Raji (cell line): ENCODE measurements around the gene ZBTB46.

Experiments
- POLR2A ChIP-seq: IDR thresholded peaks from 2 replicates; pipeline ENCODE4 v1.6.1; 2011; ENCODE audit warnings: low read depth, low read length, control low read depth; ENCODE audit not compliant: insufficient read depth

The ZBTB46 gene

DNA sequence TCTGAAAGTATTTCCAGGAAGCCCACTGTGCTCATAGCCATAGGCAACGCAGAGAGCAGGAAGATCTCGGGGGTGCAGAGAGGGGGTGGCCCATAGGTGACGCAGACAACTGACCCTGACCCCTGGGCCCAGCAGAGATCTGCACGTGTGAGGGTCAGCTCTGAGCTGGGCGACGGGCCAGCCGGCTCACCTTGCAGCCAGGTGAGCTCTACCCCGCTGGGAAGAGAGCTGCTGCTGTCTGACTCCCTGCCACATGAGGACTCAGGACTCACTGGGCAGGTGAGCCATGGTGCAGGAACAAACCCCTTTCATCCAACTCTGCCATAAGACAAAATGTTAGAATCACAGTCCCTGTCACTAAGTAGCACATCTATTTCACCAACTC is 19.6 kb downstream of the ZBTB46 start:
- TF ChIP-seq POLR2A = no peak

GRCh38 chr20:63810730-63811490 is 20.2 kb downstream of the ZBTB46 start:
- no peak for TF ChIP-seq POLR2A

- no peak for TF ChIP-seq POLR2A
These were observed 21.2 kb downstream of the ZBTB46 start for GRCh38 chr20:63809856-63810255.

GRCh38 chr20:63808964-63809674 is 21.9 kb downstream of the ZBTB46 start:
- TF ChIP-seq POLR2A = no peak

GRCh38 chr20:63808145-63808724 is 22.8 kb downstream of the ZBTB46 start:
- TF ChIP-seq POLR2A = no peak

GRCh38 chr20:63807654-63808053 is 23.4 kb downstream of the ZBTB46 start:
- no peak for TF ChIP-seq POLR2A

DNA sequence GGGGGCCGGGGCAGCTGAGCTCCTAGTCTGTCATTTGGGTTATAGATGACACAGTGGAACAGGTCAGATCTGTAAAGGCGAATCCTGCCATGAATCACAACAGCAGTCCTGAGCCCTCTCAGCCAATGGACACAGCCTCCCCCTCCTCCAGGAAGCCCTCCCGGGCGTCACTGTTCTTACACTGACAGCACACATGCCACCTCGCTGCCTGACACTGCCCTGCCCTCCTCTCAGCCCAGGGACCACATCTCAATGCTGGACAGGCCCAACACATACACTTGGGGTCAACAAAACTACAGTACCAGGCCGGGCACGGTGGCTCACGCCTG is 26.8 kb downstream of the ZBTB46 start:
- no peak for TF ChIP-seq POLR2A

DNA sequence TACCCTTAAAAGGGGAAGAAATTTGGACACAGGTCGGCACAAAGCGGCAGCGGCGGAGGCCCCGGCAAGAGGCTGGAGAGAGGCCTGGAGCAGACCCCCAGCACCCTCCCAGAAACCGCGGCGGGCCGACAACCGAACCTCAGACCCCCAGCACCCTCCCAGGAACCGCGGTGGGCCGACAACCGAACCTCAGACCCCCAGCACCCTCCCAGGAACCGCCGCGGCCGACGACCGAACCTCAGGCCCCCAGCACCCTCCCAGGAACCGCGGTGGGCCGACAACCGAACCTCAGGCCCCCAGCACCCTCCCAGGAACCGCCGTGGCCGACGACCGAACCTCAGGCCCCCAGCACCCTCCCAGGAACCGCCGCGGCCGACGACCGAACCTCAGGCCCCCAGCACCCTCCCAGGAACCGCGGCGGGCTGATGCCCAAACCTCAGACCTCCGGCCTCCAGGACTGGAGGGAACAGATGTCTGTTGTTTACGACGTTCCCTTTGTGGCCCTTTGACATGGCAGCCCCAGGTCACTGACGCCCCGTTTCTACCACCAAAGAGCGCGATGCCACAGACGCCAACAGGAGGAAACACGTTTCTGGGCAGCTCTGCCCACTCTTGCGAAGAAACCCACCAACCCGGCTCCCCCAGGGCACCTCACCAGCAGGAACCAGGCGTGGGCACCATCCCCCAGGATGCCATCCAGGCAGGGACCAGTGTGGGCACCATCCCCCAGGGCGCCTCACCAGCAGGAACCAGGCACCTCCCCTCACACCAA is 28.4 kb downstream of the ZBTB46 start:
- no peak for TF ChIP-seq POLR2A

GRCh38 chr20:63795178-63795830 is 35.8 kb downstream of the ZBTB46 start:
- no peak for TF ChIP-seq POLR2A

DNA sequence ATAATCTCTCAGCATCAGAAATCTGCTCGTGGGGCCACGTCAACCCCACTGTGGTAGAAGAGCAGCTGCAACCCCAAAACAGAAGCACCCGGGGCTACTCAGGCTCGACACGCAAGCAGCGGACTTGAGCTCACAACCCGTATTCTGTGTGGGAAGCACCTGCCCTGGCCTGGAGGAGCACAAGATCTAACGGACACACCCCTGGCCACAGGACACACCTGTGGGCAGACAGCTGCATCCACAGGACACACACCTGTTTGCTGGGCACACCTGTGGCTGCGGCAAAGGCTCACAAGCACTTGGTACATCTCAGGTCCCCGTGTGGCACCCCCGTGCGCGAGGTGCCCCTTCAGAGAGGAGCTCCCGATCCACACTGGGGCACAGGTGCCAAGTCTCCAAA is 36.5 kb downstream of the ZBTB46 start:
- no peak for TF ChIP-seq POLR2A

DNA sequence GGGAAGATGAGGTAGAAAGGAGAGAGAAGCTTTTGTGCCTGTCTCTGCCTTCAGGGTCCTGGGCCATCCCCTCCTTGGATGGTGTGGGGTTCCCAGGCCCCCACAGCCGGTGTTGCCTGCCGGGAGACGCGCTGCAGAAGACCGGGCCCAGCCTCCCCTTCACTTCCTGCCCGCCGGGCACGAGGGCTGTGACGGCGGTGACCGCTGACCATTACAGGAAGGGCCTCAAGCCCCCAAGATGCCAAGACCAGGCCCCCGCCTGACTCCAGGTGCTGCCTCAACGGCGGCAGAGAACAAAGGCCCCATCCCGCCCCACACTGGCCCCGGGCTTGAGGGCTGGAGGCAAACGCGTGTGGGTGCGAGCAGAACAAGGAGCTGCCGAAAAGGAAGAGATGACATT is 38.2 kb downstream of the ZBTB46 start:
- no peak for TF ChIP-seq POLR2A

GRCh38 chr20:63791497-63792156 is 39.4 kb downstream of the ZBTB46 start:
- TF ChIP-seq POLR2A = no peak

GRCh38 chr20:63790572-63791168 is 40.4 kb downstream of the ZBTB46 start:
- no peak for TF ChIP-seq POLR2A
